Hypothalamus (tissue), 51 donors: ENCODE data around the gene ZNRF1.
"Not testable (repeated sequence)": the region's sequence is repeated elsewhere in the genome, so short reads cannot be mapped to it uniquely, and the experiment has no call there.

Experiments
- DNase-seq, 51 donors: peaks; one replicate each; lab custom pipeline; 2025; lab: John Stamatoyannopoulos, UW

ZNRF1 gene

GRCh38 chr16:75000481-75001081 lies 1.8 kb downstream of the ZNRF1 start:
- DNase-seq: peak in 16 of 51 donors; percentile 6 to 62 (median 24)

DNA sequence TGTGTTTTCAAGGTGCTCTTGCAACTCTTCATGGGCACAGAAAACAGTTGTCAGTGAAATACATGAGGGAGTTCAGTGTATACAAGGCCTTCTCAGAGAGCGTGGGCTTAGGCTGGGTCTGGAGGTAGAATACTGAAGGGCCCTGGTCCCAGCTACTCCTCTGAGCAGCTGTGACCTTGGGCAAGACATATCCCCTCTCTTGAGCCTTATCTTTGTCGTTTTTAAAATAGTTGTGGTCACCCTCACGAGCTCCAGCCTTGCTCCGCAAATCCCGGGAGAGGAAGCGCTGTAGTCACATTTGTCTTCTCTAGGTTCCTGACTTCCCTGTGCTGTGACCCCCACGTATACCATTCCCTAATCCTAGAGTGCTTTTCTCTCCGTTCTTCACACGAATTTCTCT lies 3.6 kb downstream of the ZNRF1 start:
- no peak for DNase-seq

GRCh38 chr16:75003931-75004330 lies 5.1 kb downstream of the ZNRF1 start:
- DNase-seq: no peak

DNA sequence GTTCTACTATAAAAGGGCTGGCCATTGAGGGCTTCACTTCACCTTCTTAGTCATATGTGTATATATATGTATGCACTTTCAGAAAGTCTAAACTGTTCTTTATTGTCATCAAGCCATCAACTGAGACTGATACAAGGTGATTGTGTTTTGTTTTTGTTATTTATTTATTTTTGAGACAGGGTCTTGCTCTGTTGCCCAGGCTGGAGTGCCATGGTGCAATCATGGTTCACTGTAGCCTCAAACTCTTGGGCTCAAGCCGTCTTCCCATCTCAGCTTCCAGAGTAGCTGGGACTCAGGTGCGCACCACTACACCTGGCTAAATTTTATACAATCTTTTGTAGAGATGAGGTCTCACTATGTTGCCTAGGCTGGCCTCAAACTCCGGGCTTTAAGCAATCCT lies 5.6 kb downstream of the ZNRF1 start:
- no peak for DNase-seq

DNA sequence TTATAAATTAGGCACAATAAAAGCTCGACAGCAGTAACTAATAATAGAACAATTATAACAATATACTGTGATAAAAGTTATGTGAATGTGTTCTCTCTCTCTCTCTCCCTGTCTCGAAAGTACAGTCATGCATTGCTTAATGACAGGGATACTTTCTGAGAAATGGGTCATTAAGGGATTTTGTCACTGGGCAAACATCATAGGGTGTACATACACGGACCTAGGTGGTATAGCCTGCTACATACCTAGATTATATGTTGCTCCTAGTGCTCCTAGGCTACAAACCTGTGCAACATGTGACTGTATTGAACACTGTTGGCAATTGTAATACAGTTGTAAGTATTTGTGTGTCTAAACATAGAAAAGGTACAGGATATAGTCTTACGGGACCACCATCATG lies 6.9 kb downstream of the ZNRF1 start:
- no peak for DNase-seq

DNA sequence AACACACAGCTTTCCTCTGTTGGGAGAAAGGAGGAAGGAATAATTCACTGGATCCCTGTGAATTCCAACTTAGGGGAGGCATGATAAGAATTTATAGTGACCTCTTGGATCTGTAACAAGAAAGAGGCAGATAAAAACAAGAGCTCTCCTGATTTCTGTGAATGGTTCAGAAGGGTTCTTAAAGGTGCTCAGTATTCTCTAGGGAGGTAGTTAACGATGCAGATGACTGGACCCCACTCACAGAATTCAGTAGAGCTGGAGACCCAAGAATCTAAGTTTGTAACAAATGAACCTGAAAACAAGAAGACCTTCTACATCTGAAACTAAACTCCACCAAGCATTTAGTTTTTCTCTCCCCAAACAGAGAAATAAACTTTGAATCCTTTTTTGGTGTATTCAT lies 8.6 kb downstream of the ZNRF1 start:
- no peak for DNase-seq

DNA sequence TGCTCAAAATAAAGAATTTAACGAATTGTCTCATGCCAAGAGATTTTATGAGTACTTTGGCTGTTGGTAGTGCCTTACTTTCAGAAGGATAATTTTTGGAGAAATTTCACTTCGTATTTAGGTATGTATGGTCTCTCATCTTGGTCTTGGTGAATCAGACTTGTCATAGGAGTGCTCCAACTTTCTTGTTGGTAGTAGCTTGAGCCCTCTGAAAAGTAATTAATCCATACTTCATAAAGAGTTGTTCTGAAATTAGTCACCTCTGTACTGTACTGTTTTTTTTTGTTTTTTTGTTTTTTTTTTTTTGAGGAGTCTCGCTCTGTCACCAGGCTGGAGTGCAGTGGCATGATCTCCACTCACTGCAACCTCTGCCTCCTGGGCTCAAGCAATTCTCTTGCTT lies 11.6 kb downstream of the ZNRF1 start:
- DNase-seq: no peak

- DNase-seq: peak in 3 of 51 donors; percentile 2 to 53 (median 9)
Observed at GRCh38 chr16:75011634-75012307, 12.9 kb downstream of the ZNRF1 start.

DNA sequence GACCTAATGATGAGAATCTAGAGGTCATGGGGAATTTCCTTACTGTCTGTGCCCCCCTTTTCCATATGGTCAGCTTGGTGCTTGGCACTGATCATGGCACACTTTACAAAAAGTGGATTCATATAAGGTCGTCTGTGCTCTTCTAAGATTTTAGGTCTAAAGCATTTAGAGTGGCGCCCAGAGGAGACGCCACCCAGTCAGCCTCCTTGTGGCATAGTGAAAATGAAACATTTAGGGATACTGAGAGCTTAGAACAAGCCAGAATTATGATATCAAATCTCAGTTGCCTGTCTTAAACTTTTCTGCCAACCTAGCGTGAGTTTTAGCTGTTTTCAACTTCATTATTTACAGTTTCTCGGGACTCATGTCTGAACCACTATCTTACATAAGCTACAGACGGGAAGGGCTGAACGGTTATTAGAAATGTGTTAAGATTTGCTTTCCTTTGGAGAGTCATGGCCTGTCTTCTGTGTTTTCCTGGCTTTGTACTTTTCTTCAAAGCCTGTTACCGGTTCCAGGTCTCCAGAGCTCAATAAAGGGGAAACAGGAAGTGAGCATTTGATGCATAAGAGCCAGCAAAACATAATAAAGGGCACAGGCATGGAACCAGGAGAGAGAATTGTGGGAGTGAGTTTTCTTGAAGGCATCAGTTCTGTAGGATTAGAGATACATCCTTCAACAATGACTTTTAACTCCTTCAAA lies 13.7 kb downstream of the ZNRF1 start:
- DNase-seq: no peak

GRCh38 chr16:75013123-75013522 lies 14.3 kb downstream of the ZNRF1 start:
- DNase-seq: not testable (repeated sequence)

- DNase-seq: no peak
Observed at GRCh38 chr16:75014318-75014717, 15.5 kb downstream of the ZNRF1 start.

DNA sequence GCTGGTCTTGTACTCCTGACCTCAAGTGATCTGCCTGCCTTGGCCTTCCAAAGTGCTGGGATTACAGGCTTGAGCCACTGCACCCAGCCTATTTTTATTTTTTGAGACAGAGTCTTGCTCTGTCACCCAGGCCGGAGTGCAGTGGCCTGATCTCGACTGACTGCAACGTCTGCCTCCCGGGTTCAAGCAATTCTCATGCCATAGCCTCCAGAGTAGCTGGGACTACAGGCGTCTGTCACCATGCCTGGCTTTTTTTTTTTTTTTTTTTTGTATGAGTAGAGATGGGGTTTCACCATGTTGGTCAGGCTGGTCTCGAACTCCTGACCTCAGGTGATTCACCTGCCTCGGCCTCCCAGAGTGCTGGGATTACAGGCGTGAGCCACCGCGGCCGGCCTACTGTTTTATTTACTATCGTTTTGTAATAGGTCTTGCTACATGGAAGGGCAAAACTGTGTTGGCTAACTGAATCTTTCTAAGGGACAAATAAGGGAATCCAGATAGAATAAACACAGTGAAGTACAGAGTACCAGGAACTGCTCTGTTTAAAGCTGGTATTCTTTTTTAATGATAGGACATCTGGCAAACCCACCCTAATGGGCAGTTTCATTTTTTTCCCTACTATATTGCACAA lies 17.7 kb downstream of the ZNRF1 start:
- DNase-seq: not testable (repeated sequence)

DNA sequence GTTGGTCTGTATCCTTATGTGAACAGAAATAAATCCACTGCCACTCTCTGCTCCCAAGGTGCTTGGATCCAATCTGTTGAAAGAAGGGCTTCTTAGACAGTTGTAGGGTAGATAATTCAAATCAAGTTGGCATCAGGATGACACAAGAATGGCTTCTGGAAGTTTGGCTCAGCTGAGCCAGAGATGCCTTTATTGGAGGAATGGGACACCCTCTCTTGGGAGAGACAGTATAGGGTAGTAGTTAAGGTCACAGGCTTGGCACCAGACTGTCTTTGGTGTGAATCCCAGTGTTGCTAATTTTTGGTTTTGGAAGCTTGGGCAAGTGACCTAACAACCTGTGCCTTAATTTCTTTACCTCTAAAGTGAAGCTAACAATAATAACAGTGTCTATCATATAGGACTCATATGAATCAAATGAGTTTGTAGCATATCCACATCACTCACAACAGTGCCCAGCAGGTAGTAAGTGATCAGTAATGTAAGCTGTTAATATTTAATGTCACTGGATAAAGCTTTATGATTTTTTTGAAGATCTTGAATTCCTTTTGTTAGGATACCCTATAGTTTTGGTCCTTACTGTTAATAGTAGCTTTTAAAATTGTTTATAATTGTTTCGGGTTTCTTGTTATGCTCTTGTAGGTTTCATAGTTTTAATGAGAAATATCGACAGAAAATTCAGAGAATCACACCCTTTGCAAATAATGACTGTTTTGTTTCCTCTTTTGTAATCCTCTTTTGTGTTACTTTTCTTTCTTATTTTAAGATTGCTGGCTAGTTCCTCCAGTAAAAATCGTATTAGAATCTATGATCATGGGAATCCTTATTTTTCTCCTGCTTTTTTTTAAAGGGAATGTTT lies 19.1 kb downstream of the ZNRF1 start:
- DNase-seq: no peak

- no peak for DNase-seq
Observed at GRCh38 chr16:75019007-75019406, 20.2 kb downstream of the ZNRF1 start.

GRCh38 chr16:75019586-75019985 lies 20.8 kb downstream of the ZNRF1 start:
- DNase-seq: no peak

DNA sequence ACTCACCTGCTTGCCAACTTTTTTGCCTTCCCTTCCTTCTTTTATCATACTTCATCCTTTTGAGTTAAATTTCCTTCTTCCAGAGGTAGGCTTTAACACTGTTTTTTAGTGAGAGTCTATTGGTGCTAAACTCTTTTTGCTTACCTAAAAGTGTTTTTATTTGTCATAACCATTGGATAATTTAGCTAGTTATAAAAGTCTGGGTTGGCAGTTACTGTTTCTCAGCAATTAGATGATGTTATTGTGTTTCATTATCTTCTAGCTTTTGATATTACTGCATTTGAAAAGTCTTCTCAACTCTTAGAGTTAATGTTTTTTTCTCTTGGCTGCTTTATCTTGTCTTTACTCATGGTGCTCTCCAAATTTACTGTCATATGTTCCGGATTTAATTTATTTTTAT lies 22.6 kb downstream of the ZNRF1 start:
- no peak for DNase-seq

DNA sequence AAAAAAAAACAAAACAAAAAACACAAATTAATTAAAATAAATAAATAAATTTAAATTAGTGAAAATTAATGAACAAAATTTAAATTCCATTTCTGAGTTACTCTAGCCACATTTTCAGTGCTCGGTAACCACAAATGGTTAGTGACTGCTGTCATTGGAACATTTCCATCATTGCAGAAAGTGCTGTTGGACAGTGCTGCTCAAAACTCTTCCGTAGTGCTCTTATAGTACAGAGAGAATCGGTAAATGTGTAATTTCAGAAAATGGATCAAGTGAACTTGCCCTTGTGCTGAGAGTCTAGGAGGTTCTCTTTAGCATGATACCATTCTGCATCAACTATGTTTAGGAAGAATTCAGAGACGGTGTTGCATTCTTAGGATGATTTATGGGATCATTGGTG lies 23.7 kb downstream of the ZNRF1 start:
- DNase-seq: no peak

- DNase-seq: no peak
Observed at GRCh38 chr16:75023009-75023408, 24.2 kb downstream of the ZNRF1 start.

DNA sequence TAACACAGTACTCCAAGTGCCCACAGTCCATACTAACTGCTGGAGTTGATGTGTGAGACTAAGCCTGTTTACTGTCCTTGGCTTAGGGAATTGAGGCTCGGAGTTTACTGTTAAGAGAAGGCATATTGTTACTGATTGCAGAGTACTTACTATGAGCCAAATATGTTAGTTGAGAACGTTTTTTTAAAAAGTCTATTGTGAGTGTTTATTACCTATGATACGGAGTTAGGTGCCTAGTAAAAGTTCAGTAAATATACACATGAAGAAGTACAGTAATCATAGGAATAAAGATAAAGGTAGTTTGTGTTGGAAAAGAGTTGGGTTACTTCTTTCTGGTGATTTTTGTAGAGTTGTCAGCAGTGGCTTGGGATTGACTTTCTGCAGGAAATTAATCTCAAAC lies 25.4 kb downstream of the ZNRF1 start:
- DNase-seq: no peak

DNA sequence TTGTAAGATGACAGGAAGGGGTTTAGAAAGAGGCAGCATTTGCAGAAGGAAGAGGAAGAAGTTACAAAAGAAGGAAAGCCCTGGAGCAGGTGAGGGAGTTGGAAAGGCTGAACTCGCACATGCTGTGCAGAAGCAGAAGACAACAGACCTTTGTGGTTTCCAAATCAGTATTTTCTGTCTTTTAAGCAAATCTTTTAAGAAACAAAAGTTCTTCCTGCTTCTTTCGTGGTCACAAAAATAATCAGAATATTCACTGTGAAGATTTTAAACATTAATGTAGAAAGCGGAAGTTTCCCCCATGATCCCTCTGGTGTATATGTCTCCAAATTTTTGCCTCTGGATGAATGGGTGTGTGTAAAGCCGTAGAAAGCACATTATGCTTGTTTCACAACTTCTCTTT lies 25.8 kb downstream of the ZNRF1 start:
- no peak for DNase-seq

- no peak for DNase-seq
Observed at GRCh38 chr16:75025761-75026160, 26.9 kb downstream of the ZNRF1 start.
